ENCODE measurements around the gene LBP. TPM values are rescaled to one million over a fixed set of nuclear protein-coding genes. Genes with fewer than 3 reads are reported as not detected.
A peak's percentile ranks its signal among the peaks of the same experiment; 100 is the strongest.
"Not testable (repeated sequence)": the region's sequence is repeated elsewhere in the genome, so short reads cannot be mapped to it uniquely, and the experiment has no call there.

LBP gene
- total RNA-seq, 1 donor from 2014 or later = not detected

GRCh38 chr20:38345643-38346042 lies 639 bp upstream of the LBP start:
- DNase-seq (ENCODE audit: low spot score in 2 of 2) (no peak), FAIRE-seq (no peak)

GRCh38 chr20:38346741-38347140 lies 459 bp downstream of the LBP start:
- FAIRE-seq (no peak), DNase-seq (ENCODE audit: low spot score in 2 of 2) (no peak)

- FAIRE-seq (no peak), DNase-seq (ENCODE audit: low spot score in 2 of 2) (no peak)
Observed at GRCh38 chr20:38349856-38350255, 3.6 kb downstream of the LBP start.

- no peak for FAIRE-seq
- no peak for DNase-seq (ENCODE audit: low spot score in 2 of 2)
Observed at GRCh38 chr20:38350879-38351775, 4.8 kb downstream of the LBP start.

GRCh38 chr20:38353316-38353715 lies 7.0 kb downstream of the LBP start:
- FAIRE-seq (no peak), DNase-seq (ENCODE audit: low spot score in 2 of 2) (no peak)

GRCh38 chr20:38354227-38354626 lies 7.9 kb downstream of the LBP start:
- DNase-seq (ENCODE audit: low spot score in 2 of 2) (no peak), FAIRE-seq (no peak)

- FAIRE-seq (no peak), DNase-seq (ENCODE audit: low spot score in 2 of 2) (peak; percentile 34 to 35)
Observed at GRCh38 chr20:38355161-38356012, 9.1 kb downstream of the LBP start.

- DNase-seq (ENCODE audit: low spot score in 2 of 2) = no peak
- FAIRE-seq = no peak
Observed at GRCh38 chr20:38357653-38358207, 11.4 kb downstream of the LBP start.

GRCh38 chr20:38358556-38358955 lies 12.3 kb downstream of the LBP start:
- DNase-seq (ENCODE audit: low spot score in 2 of 2) (no peak), FAIRE-seq (no peak)

GRCh38 chr20:38363004-38363747 lies 16.9 kb downstream of the LBP start:
- DNase-seq (ENCODE audit: low spot score in 2 of 2) = no peak
- no peak for FAIRE-seq

- DNase-seq (ENCODE audit: low spot score in 2 of 2) (no peak), FAIRE-seq (no peak)
Observed at GRCh38 chr20:38369389-38369788, 23.1 kb downstream of the LBP start.

GRCh38 chr20:38372806-38373205 lies 26.5 kb downstream of the LBP start:
- no peak for DNase-seq (ENCODE audit: low spot score in 2 of 2)
- FAIRE-seq = no peak

- DNase-seq (ENCODE audit: low spot score in 2 of 2) (no peak), FAIRE-seq (no peak)
Observed at GRCh38 chr20:38373231-38373867, 27.1 kb downstream of the LBP start.

- FAIRE-seq (no peak), DNase-seq (ENCODE audit: low spot score in 2 of 2) (no peak)
Observed at GRCh38 chr20:38373898-38374297, 27.6 kb downstream of the LBP start.

- FAIRE-seq = no peak
- DNase-seq (ENCODE audit: low spot score in 2 of 2) = no peak
Observed at GRCh38 chr20:38377039-38377685, 30.9 kb downstream of the LBP start.

GRCh38 chr20:38377838-38378237 lies 31.6 kb downstream of the LBP start:
- FAIRE-seq; DNase-seq (ENCODE audit: low spot score in 2 of 2): not testable (repeated sequence)

GRCh38 chr20:38383147-38383546 lies 36.9 kb downstream of the LBP start:
- FAIRE-seq (no peak), DNase-seq (ENCODE audit: low spot score in 2 of 2) (no peak)

GRCh38 chr20:38386004-38386403 lies 39.7 kb downstream of the LBP start:
- DNase-seq (ENCODE audit: low spot score in 2 of 2) (no peak), FAIRE-seq (no peak)

GRCh38 chr20:38386851-38387250 lies 40.6 kb downstream of the LBP start:
- FAIRE-seq = no peak

More at GRCh38 chr20:38386851-38387250, 40.6 kb downstream of the LBP start:
- DNase-seq (ENCODE audit: low spot score in 2 of 2) = no peak

Data from frontal cortex (tissue), 4 donors.